A673 (cell line): ENCODE measurements around the gene RPL13A. TPM values are rescaled to one million over a fixed set of nuclear protein-coding genes. Genes with fewer than 3 reads are reported as not detected.
A peak's percentile ranks its signal among the peaks of the same experiment; 100 is the strongest.

Experiments
- BruUV-seq: library from RNA; stranded (reverse); fragments of 400-500 nt; replicated peaks from 2 replicates; lab custom pipeline; 2021; lab: Mats Ljungman, UMichigan
- CTCF ChIA-PET: fragments of 300-600 bp; sonication (Branson Sonifier 250); formaldehyde crosslinking; loops from one replicate; lab custom pipeline; 2022; ENCODE audit warnings: antibody characterized with exemption; lab: Charles Lee
- POLR2A ChIA-PET: fragments of 300-600 bp; sonication (Branson Sonifier 250); formaldehyde crosslinking; loops from one replicate; lab custom pipeline; 2022; ENCODE audit warnings: antibody characterized with exemption; ENCODE audit not compliant: low non-redundant PET; lab: Charles Lee
- DNase-seq: peaks from one replicate; pipeline ENCODE4 v3.0.0-alpha.2; 2015; ENCODE audit warnings: low spot score
- H3K27ac ChIP-seq: fragments of 200-600 bp; sonication (generic); 2 replicates; pipeline ENCODE4 v1.5.1; 2016; ENCODE audit warnings: mixed run types, low read depth, mild to moderate bottlenecking, mixed read lengths, antibody characterized with exemption, low read length; ENCODE audit not compliant: poor library complexity, severe bottlenecking
- H3K27me3 ChIP-seq: fragments of 200-600 bp; sonication (generic); replicated peaks from 2 replicates; pipeline ENCODE4 v1.6.1; 2017; ENCODE audit warnings: mixed run types, low read depth, mild to moderate bottlenecking, mixed read lengths, antibody characterized with exemption, low read length; ENCODE audit not compliant: insufficient read depth, poor library complexity
- H3K36me3 ChIP-seq: fragments of 200-600 bp; sonication (generic); 2 replicates; pipeline ENCODE4 v1.6.1; 2016; ENCODE audit warnings: mixed run types, mild to moderate bottlenecking, mixed read lengths, antibody characterized with exemption, low read length; ENCODE audit not compliant: insufficient read depth, poor library complexity, severe bottlenecking
- H3K4me1 ChIP-seq: fragments of 200-600 bp; sonication (generic); 2 replicates; pipeline ENCODE4 v1.6.1; 2017; ENCODE audit warnings: mixed run types, mild to moderate bottlenecking, mixed read lengths, antibody characterized with exemption, low read length; ENCODE audit not compliant: insufficient read depth, poor library complexity, severe bottlenecking
- H3K4me3 ChIP-seq: fragments of 200-600 bp; sonication (generic); 2 replicates; pipeline ENCODE4 v1.5.1; 2016; ENCODE audit warnings: low read depth, mixed run types, mild to moderate bottlenecking, mixed read lengths, low read length; ENCODE audit not compliant: poor library complexity, severe bottlenecking
- H3K9me3 ChIP-seq: fragments of 200-600 bp; sonication (generic); 2 replicates; pipeline ENCODE4 v1.6.1; 2016; ENCODE audit warnings: mixed run types, low read depth, mild to moderate bottlenecking, mixed read lengths, antibody characterized with exemption, low read length; ENCODE audit not compliant: poor library complexity, severe bottlenecking
- CTCF ChIP-seq: fragments of 300-800, 200-600 bp; sonication (generic); conservative IDR thresholded peaks from 2 replicates; pipeline ENCODE4 v1.5.1; 2017; ENCODE audit warnings: low read depth, mild to moderate bottlenecking, antibody characterized with exemption, low read length, moderate library complexity, mixed read lengths
- EZH2 ChIP-seq: fragments of 200-600 bp; sonication (generic); IDR thresholded peaks from 2 replicates; pipeline ENCODE4 v1.6.1; 2017; ENCODE audit warnings: borderline replicate concordance, low read depth, mild to moderate bottlenecking, mixed read lengths, antibody characterized with exemption, low read length; ENCODE audit not compliant: poor library complexity, severe bottlenecking
- intact Hi-C: fragments of 100-400 bp; cut with micrococcal nuclease; formaldehyde crosslinking; loops from one replicate; pipeline ENCODE4 v1.10.0; 2022; ENCODE audit not compliant: unreplicated experiment
- total RNA-seq: library from RNA; stranded (reverse); gene quantifications from 2 replicates; pipeline ENCODE4 v1.2.3, GENCODE V29; 2021

RPL13A gene
- total RNA-seq, 1 experiment from 2014 or later = 2,390 TPM

DNA sequence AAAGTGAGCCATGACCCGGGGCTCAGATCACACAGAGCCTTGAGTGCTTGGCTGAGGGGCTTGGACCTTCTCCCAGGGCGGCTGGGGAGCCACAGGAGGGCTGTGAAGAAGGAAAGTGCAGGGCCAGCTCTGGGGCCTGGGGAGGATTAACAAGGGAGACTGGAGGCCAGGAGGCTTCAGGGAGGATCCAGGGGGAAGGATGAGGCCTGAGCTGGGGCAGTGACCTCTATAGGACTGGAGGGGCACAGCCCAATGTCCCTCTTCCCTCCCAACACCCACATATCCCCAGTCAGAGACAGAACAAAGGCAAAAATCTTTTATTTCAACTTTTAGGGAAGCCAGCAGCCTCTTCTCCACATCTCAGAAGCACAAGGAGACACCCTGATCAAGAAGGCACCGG lies 41.4 kb upstream of the RPL13A start:
- intact Hi-C loops = no loop called here
- H3K36me3 ChIP-seq = peaks cover 19% of the 10 kb centered on the region
- ChIA-PET CTCF (interaction anchor here (0.6 to 1.9 kb wide), 3 partner anchors 30 to 180 kb away, joined by 3 to 8 read pairs (median 6); no protein-coding TSS in a partner anchor), POLR2A (no interaction called here)
- H3K9me3 ChIP-seq = no peaks in the 10 kb centered on the region
- no peak overlapping the region for H3K4me3 ChIP-seq
- TF ChIP-seq CTCF (no peak), EZH2 (no peak)
- H3K4me1 ChIP-seq = peaks cover 34% of the 10 kb centered on the region
- no peak overlapping the region for H3K27ac ChIP-seq
- BruUV-seq = no TSS peak
- no peak for DNase-seq
- H3K27me3 ChIP-seq = peaks cover 3% of the 10 kb centered on the region

DNA sequence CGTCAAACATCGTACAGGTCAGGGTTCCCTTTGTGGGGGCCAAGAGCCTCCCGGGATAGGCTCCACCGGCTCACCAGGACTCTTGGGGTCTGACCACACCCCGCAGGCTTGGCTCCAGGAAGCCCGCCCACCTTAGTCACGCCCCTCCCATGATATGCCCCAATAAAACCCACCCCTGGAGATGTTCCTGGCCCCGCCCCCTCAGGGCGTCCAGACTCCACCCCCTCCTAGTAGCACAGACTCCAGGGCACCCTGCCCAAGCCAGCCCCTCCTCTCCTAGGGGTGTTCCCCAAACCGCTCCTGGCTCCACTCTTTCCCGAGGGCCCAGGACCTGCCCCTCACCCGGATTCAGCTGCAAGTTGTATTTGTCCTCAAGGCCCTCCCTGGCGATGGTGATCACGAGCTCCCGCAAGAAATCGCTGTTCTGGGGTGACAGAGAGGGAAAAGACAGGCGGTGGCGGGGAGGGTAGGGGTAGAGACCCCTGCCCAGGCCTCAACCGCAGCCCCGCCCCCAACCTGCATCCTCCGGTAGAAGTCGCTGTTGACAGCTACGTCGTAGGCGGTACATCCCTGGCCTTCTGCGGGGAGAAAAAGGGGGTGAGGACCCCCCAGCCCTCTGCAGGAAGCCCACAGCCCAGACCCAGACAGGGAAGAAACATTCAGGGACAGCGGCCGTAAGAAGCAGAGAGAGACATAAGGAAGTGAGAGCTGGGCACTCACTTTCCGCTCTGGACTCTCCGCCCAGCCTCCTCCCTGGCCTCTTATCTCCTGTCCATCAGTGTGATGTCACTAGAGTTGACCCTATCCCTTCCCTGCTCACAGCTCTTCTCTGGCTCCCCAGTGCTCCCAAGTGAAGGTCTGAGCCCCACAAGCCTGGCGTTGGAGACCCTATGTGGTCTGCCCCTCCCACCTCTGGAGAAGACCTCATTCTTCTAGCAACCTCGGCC lies 39.6 kb upstream of the RPL13A start:
- BruUV-seq = no TSS peak
- Histone ChIP-seq H3K9me3 (no peaks in the 10 kb centered on the region), H3K4me1 (peaks cover 27% of the 10 kb centered on the region), H3K36me3 (peaks cover 19% of the 10 kb centered on the region), H3K4me3 (peak overlapping the region; percentile 24), H3K27ac (peak overlapping the region; percentile 48), H3K27me3 (no peaks in the 10 kb centered on the region)
- intact Hi-C loops = no loop called here
- CTCF ChIA-PET = no interaction called here
- TF ChIP-seq EZH2 (no peak), CTCF (peak; percentile 37; the same call in 1 of the 2 replicates)
- DNase-seq = peak; percentile 94
- POLR2A ChIA-PET = no interaction called here

GRCh38 chr19:49448432-49448786 lies 39.0 kb upstream of the RPL13A start:
- DNase-seq = no peak
- CTCF ChIA-PET = no interaction called here
- Histone ChIP-seq H3K36me3 (peaks cover 19% of the 10 kb centered on the region), H3K4me3 (no peak overlapping the region), H3K27ac (no peak overlapping the region), H3K4me1 (peaks cover 28% of the 10 kb centered on the region), H3K9me3 (no peaks in the 10 kb centered on the region), H3K27me3 (no peaks in the 10 kb centered on the region)
- BruUV-seq = no TSS peak
- TF ChIP-seq EZH2 (no peak), CTCF (no peak)
- intact Hi-C loops = no loop called here
- POLR2A ChIA-PET = no interaction called here
